Esophagus muscularis mucosa (tissue), 4 donors: Measurements from ENCODE around the gene EAF1. TPM values are rescaled to one million over a fixed set of nuclear protein-coding genes. Genes with fewer than 3 reads are reported as not detected.
"Not testable (repeated sequence)": the region's sequence is repeated elsewhere in the genome, so short reads cannot be mapped to it uniquely, and the experiment has no call there.

Source experiments
- DNase-seq: peaks from one replicate; pipeline ENCODE4 v3.0.0-alpha.2; 2017; ENCODE audit errors: extremely low spot score
- H3K27ac ChIP-seq, 4 donors: fragments of 200-600 bp; sonication (generic); replicated peaks in 1 of 4; 1 replicate in 3 of 4; 2 replicates in 1 of 4; pipeline ENCODE4 v1.5.1; 2016 to 2019; ENCODE audit warnings: mild to moderate bottlenecking in 1 of 4
- H3K27me3 ChIP-seq, 4 donors: fragments of 200-600 bp; sonication (generic); one replicate each; pipeline versions ENCODE4 v1.5.1 to v1.6.0; 2016 to 2019
- H3K36me3 ChIP-seq, 4 donors: fragments of 200-600 bp; sonication (generic); one replicate each; pipeline ENCODE4 v1.5.1; 2016 to 2019
- H3K4me1 ChIP-seq, 4 donors: fragments of 200-600 bp; sonication (generic); one replicate each; pipeline ENCODE4 v1.5.1; 2016 to 2019
- H3K4me3 ChIP-seq, 4 donors: fragments of 200-600 bp; sonication (generic); 1 replicate in 2 of 4; 2 replicates in 2 of 4; pipeline ENCODE4 v1.5.1; 2016 to 2019; ENCODE audit warnings: mild to moderate bottlenecking in 4 of 4, moderate library complexity in 1 of 4
- H3K9me3 ChIP-seq, 4 donors: fragments of 200-600 bp; sonication (generic); 1 replicate in 3 of 4; 2 replicates in 1 of 4; pipeline ENCODE4 v1.5.1; 2016 to 2019
- EP300 ChIP-seq: sonication (generic); formaldehyde crosslinking; IDR thresholded peaks from one replicate; pipeline ENCODE4 v1.6.1; 2017; ENCODE audit warnings: antibody characterized with exemption
- POLR2A ChIP-seq: fragments of 450-650 bp; IDR thresholded peaks from one replicate; pipeline ENCODE4 v1.6.1; 2017; ENCODE audit warnings: antibody characterized with exemption, moderate library complexity, mild to moderate bottlenecking, low read depth
- POLR2AphosphoS5 ChIP-seq, 2 donors: sonication (generic); formaldehyde crosslinking; IDR thresholded peaks; one replicate each; pipeline ENCODE4 v1.6.1; 2017; ENCODE audit warnings: antibody characterized with exemption in 2 of 2
- WGBS: methylation state at CpG from one replicate; pipeline ENCODE4 v1.1.5; 2018; 5-methylcytosine and 5-hydroxymethylcytosine counted together
- intact Hi-C: fragments of 100-400 bp; cut with DNase I; formaldehyde crosslinking; loops from one replicate; pipeline ENCODE4 v1.15.1; 2023
- total RNA-seq, 4 donors: library from RNA; depleted of rRNA; stranded (reverse); fragments of >200 nt; gene quantifications; one replicate each; pipeline versions ENCODE4 v1.1.0 to v1.2.1, GENCODE V29; 2016
- TF ChIP-seq, protein P1 (sequence below), 3 experiments: fragments of 200-600 bp in 2 of 3; fragments of 450-650 bp in 1 of 3; sonication (generic) in 2 of 3; IDR thresholded peaks; one replicate each; pipeline ENCODE4 v1.5.1; 2017 to 2019; ENCODE audit warnings: antibody characterized with exemption in 3 of 3, mild to moderate bottlenecking in 2 of 3, moderate library complexity in 1 of 3

EAF1 gene
- total RNA-seq, 4 donors from 2014 or later = 12.0 to 21.7 (median 15.4) TPM

DNA sequence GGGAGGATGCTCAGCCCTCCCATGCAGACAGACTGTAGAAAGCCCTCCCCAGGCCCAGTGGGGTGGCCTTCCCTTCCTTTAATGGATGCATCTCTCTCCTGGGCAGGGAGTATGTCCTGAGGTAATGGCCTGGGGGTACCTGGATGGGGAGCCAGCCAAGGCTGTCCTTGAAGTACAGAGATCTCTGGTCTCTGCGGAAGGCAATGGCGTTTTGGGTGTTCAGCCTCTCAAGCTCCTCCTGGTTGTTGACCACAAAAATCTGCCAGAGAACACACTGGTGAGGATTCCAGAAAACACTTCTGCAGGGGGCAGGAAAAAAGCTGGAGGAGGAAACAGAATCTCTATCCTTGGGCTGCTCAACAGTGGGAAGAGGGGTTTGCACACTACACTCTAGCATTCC, 28.9 kb downstream of the EAF1 start:
- no peak overlapping the region for H3K4me3 ChIP-seq
- H3K4me1 ChIP-seq = no peaks in the 10 kb centered on the region
- H3K9me3 ChIP-seq = no peaks in the 10 kb centered on the region
- WGBS = 100% methylated on average over 2 of the region's 2 CpGs
- no peaks in the 10 kb centered on the region for H3K27me3 ChIP-seq
- H3K27ac ChIP-seq = no peak overlapping the region
- intact Hi-C loops = no loop called here
- DNase-seq = no peak
- TF ChIP-seq POLR2AphosphoS5 (IDR thresholded peaks at IDR 0.05) (no peak), POLR2A (no peak), EP300 (no peak)
- TF ChIP-seq, protein P1, sequence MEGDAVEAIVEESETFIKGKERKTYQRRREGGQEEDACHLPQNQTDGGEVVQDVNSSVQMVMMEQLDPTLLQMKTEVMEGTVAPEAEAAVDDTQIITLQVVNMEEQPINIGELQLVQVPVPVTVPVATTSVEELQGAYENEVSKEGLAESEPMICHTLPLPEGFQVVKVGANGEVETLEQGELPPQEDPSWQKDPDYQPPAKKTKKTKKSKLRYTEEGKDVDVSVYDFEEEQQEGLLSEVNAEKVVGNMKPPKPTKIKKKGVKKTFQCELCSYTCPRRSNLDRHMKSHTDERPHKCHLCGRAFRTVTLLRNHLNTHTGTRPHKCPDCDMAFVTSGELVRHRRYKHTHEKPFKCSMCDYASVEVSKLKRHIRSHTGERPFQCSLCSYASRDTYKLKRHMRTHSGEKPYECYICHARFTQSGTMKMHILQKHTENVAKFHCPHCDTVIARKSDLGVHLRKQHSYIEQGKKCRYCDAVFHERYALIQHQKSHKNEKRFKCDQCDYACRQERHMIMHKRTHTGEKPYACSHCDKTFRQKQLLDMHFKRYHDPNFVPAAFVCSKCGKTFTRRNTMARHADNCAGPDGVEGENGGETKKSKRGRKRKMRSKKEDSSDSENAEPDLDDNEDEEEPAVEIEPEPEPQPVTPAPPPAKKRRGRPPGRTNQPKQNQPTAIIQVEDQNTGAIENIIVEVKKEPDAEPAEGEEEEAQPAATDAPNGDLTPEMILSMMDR (IDR thresholded peaks at IDR 0.05) = no peak
- peaks cover 0 to 40% (median 5%) of the 10 kb centered on the region in 4 donors for H3K36me3 ChIP-seq

DNA sequence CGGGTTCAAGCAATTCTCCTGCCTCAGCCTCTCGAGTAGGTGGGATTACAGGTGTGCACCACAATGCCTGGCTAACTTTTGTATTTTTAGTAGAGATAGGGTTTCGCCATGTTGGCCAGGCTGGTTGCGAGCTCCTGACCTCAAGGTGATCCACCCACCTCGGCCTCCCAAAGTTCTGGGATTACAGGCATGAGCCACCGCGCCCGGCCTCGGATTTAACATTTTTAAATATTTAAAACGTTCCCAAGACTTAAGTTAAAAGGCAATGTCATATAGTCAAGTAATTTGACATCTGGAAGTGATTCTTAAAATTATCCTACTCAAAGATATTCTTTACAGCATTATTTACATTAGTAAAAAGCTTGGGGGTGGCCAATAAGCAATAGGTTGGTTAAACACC, 29.5 kb downstream of the EAF1 start:
- not testable (repeated sequence) for DNase-seq
- WGBS = 93% methylated on average over 10 of the region's 10 CpGs
- H3K36me3 ChIP-seq = peaks cover 0 to 35% (median 5%) of the 10 kb centered on the region in 4 donors

DNA sequence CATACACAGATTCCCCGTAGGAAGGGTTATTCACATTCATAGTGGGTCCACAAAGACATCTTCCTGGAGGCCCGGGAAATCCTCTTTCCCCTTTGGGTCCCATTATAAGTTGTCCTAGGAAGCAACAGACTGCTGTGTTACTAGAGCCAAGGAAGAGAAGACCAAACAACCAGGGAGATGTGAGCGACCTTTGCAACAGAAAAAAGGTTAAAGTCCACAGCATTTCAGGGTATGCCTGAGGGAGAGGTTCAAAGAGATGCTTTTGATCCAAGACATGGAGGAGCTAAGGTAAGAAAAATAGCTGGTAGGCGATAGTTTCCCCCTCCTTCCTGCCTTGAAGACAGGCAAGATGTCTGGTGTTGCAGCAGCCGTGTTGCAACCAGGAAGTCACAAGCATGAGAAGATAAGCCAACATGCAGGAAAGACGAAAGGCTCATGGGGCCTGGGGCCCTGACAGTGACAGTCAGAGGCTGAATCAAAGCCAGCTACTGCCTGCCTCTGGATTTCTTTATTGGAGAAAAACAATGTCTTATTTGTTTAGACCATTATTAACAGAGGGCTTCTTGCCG, 30.9 kb downstream of the EAF1 start:
- Histone ChIP-seq H3K27ac (no peak overlapping the region), H3K27me3 (no peaks in the 10 kb centered on the region), H3K4me1 (no peaks in the 10 kb centered on the region), H3K4me3 (no peak overlapping the region), H3K9me3 (no peaks in the 10 kb centered on the region), H3K36me3 (peaks cover 0 to 28% (median 5%) of the 10 kb centered on the region in 4 donors)
- TF ChIP-seq POLR2A (no peak), POLR2AphosphoS5 (IDR thresholded peaks at IDR 0.05) (no peak), EP300 (no peak)
- TF ChIP-seq, protein P1 (IDR thresholded peaks at IDR 0.05) = no peak
- intact Hi-C loops = no loop called here
- WGBS = 85% methylated on average over 7 of the region's 7 CpGs
- DNase-seq = no peak

More for the DNA sequence above, 29.5 kb downstream of the EAF1 start:
- H3K27me3 ChIP-seq, H3K27ac ChIP-seq, H3K4me1 ChIP-seq, intact Hi-C loops, H3K4me3 ChIP-seq, H3K9me3 ChIP-seq: not testable (repeated sequence)

DNA sequence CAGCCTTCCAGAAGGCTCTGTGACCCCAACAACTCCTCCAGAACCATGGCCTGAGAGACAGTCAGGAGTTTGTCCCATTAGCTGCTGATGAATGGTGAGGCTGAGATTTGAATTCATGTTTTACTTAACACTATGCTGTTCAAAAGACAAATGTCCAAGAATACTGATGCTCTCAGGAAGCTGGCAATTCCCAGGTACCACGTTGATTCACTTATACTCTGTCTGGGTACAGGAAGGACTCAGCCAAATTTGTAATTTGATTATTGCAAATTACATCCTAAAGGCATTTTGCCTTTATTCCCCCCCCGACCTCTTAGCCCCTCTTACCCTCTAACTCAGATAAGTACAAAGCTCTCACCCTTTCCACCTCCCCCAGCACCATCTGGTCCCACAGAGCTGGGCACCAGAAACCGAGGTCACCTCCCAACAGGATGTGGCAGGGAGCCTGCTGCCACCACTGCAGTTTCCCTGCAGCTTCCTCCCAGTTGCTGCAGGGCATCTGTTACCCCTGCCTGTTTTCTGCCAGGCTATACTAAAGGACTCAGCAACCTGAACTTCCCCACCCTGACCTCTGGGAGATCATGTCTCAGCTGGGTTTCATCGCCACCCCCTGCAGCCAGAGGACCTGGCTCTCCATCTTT, 33.6 kb downstream of the EAF1 start:
- no peaks in the 10 kb centered on the region for H3K4me1 ChIP-seq
- DNase-seq = no peak
- H3K4me3 ChIP-seq = no peak overlapping the region
- H3K9me3 ChIP-seq = no peaks in the 10 kb centered on the region
- intact Hi-C loops = no loop called here
- H3K27ac ChIP-seq = no peak overlapping the region
- WGBS = 51% methylated on average over 4 of the region's 4 CpGs
- no peak for TF ChIP-seq POLR2AphosphoS5 (IDR thresholded peaks at IDR 0.05)
- TF ChIP-seq POLR2A = no peak
- TF ChIP-seq EP300 = no peak
- TF ChIP-seq, protein P1 (IDR thresholded peaks at IDR 0.05) = no peak
- peaks cover 0 to 16% (median 6%) of the 10 kb centered on the region in 4 donors for H3K36me3 ChIP-seq
- H3K27me3 ChIP-seq = no peaks in the 10 kb centered on the region

DNA sequence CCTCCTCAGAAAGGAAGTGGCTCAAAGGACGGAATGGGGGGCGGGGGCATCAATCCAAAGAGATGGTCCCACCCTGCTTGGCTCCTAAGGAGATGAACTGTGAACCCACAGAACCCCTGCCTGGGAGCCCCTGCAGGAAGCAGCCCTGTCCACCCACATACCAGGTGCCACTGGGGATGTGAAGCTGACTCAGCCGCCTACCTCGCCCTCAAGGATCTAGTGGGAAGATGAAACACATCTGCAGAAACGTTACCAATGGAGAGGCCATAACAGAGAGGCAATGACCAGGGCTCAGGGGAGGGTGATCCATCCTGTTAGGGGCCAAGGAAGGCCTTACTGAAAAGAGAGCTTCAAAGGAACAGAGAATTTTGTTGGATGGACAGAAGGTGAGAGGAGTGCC, 35.1 kb downstream of the EAF1 start:
- WGBS = 85% methylated on average over 5 of the region's 5 CpGs
- no peaks in the 10 kb centered on the region for H3K9me3 ChIP-seq

More for the DNA sequence above, 35.1 kb downstream of the EAF1 start:
- no peak overlapping the region for H3K4me3 ChIP-seq
- H3K4me1 ChIP-seq = no peaks in the 10 kb centered on the region
- DNase-seq = no peak
- TF ChIP-seq POLR2A = no peak
- H3K36me3 ChIP-seq = peaks cover 0 to 12% (median 6%) of the 10 kb centered on the region in 4 donors
- H3K27ac ChIP-seq = no peak overlapping the region
- intact Hi-C loops = no loop called here
- no peaks in the 10 kb centered on the region for H3K27me3 ChIP-seq
